Measurements from ENCODE around the gene ABCD2.
"Not testable (repeated sequence)": the region's sequence is repeated elsewhere in the genome, so short reads cannot be mapped to it uniquely, and the experiment has no call there.

The ABCD2 gene

DNA sequence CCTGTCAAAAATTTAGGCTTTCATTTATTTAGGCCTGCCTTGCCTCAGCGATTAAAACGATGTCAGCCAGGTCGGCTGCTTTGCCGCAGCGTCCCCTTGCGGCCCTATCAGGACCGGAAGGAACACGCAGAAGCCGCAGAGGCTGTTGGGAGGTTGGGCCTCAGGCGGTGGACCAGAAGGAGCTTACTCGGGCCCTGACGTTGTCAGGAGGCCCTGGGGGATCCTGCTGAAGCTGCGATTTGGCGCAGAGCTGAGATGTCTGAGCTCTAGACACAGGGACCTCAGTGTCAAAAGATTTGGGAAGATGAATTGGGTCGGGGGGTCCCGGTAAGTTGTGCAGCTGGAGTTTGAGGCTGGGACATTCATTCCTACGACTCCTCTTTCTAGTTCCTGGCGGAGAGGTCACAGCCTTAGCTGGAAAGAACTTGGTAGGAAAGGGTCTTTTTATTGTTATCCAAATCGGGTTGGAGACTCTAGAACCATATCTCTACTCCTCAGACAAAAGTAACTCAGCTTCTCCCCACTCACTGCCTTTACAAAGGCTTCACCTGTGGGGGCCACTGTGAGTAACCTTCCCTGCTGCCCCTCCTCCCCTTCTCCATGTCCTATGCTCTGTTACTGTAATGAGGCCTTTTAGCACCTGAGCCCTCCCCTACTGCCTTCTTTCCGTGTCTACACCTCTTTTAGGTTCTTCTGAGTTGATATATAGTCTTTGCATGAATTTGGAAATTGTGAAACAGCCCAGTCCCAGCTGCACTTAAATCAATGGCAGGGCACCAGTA, 6.6 kb upstream of the ABCD2 start:
- no peaks in the 10 kb centered on the region for H3K36me3 ChIP-seq
- TF ChIP-seq, protein P1, sequence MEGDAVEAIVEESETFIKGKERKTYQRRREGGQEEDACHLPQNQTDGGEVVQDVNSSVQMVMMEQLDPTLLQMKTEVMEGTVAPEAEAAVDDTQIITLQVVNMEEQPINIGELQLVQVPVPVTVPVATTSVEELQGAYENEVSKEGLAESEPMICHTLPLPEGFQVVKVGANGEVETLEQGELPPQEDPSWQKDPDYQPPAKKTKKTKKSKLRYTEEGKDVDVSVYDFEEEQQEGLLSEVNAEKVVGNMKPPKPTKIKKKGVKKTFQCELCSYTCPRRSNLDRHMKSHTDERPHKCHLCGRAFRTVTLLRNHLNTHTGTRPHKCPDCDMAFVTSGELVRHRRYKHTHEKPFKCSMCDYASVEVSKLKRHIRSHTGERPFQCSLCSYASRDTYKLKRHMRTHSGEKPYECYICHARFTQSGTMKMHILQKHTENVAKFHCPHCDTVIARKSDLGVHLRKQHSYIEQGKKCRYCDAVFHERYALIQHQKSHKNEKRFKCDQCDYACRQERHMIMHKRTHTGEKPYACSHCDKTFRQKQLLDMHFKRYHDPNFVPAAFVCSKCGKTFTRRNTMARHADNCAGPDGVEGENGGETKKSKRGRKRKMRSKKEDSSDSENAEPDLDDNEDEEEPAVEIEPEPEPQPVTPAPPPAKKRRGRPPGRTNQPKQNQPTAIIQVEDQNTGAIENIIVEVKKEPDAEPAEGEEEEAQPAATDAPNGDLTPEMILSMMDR (IDR thresholded peaks at IDR 0.05), result no peak
- H3K9me3 ChIP-seq, result no peaks in the 10 kb centered on the region
- no peak overlapping the region for H3K4me3 ChIP-seq (ENCODE audit: low read depth in 1 of 2, low read length in 1 of 2)
- H3K27ac ChIP-seq, result no peak overlapping the region
- no peaks in the 10 kb centered on the region for H3K27me3 ChIP-seq
- no peaks in the 10 kb centered on the region for H3K4me1 ChIP-seq (ENCODE audit: control insufficient read depth in 1 of 2, insufficient read depth in 1 of 2, low read depth in 1 of 2, low read length in 1 of 2)

DNA sequence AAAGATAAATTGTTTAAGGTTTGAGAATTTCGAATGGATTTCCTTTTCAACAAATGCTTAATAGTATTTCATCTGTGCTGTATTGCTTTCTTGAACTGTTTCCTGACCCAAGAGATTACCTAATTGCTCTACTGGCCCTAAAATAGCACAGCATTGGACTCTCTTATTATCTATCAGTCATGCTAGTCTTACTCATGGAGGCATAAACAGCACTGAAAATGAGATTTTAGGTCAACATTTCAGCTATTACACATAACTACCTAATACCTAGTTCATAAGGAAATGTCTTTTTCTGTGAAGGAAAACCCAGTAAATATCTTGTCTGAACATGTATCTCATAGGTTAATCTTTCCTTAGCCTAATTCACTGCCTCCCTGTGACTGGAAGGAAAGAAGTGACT, 4.3 kb upstream of the ABCD2 start:
- TF ChIP-seq, protein P1 (IDR thresholded peaks at IDR 0.05), result no peak
- no peak overlapping the region for H3K27ac ChIP-seq
- H3K27me3 ChIP-seq, result peaks cover 17% of the 10 kb centered on the region
- no peaks in the 10 kb centered on the region for H3K4me1 ChIP-seq (ENCODE audit: control insufficient read depth in 1 of 2, insufficient read depth in 1 of 2, low read depth in 1 of 2, low read length in 1 of 2)
- no peaks in the 10 kb centered on the region for H3K36me3 ChIP-seq
- no peaks in the 10 kb centered on the region for H3K9me3 ChIP-seq
- no peak overlapping the region for H3K4me3 ChIP-seq (ENCODE audit: low read depth in 1 of 2, low read length in 1 of 2)

DNA sequence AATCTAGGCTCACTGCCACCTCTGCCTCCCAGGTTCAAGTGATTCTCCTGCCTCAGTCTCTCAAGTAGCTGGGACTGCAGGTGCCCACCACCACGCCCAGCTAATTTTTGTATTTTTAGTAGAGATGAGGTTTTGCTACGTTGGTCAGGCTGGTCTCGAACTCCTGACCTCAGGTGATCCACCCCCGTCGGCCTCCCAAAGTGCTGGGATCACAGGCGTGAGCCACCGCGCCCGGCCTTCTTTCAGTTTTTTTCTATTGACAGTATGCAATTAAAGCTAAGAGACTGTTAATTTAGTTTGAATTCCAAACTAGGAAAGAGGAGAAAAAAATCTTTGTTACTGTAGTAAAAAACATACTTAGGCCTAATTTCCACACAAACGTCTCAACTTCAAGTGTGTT, 3.6 kb upstream of the ABCD2 start:
- H3K27ac ChIP-seq; H3K4me1 ChIP-seq (ENCODE audit: control insufficient read depth in 1 of 2, insufficient read depth in 1 of 2, low read depth in 1 of 2, low read length in 1 of 2): not testable (repeated sequence)
- peaks cover 18% of the 10 kb centered on the region for H3K27me3 ChIP-seq

DNA sequence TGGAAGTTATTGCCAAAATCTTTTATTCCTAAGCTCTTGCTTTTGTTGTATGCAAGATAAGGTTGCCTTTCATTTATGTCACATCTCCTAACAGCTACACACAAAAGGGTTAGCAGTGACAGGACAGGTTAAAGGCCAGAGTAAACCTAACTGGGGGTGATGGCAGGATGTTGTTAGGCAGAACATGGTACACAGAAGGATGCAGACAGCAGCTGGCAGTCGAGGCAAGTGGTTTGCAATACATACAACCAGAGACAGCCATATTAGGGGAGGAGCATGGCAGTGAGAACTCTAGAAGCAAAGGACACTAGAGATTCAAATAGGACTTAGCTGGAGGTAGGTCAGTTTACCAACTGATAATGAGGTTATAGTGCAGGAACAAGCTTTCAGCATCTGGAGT, 2.7 kb upstream of the ABCD2 start:
- Histone ChIP-seq H3K36me3 (no peaks in the 10 kb centered on the region), H3K4me1 (ENCODE audit: control insufficient read depth in 1 of 2, insufficient read depth in 1 of 2, low read depth in 1 of 2, low read length in 1 of 2) (no peaks in the 10 kb centered on the region), H3K27me3 (peaks cover 18% of the 10 kb centered on the region), H3K9me3 (no peaks in the 10 kb centered on the region), H3K27ac (no peak overlapping the region), H3K4me3 (ENCODE audit: low read depth in 1 of 2, low read length in 1 of 2) (no peak overlapping the region)
- TF ChIP-seq, protein P1 (IDR thresholded peaks at IDR 0.05), result no peak

More for the DNA sequence above, 3.6 kb upstream of the ABCD2 start:
- not testable (repeated sequence) for H3K36me3 ChIP-seq; H3K4me3 ChIP-seq (ENCODE audit: low read depth in 1 of 2, low read length in 1 of 2); H3K9me3 ChIP-seq

DNA sequence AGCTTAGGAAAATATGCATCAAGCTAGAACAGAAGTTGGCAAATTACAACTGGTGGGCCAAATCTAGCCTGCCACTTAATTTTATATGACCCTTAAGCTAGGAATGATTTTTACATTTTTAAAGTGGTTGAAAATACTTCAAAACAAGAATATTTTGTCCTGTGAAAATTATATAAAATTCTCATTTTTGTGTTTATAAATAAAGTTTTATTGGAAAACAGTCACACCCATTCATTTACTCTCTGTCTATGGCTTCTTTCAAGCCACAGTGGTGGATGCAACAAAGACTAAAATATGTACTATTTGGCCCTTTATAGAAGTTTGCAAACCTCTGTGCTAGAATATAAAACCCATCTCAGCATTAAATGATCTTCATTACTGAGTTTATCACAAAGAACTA, 2.1 kb upstream of the ABCD2 start:
- Histone ChIP-seq H3K9me3 (no peaks in the 10 kb centered on the region), H3K27me3 (peaks cover 18% of the 10 kb centered on the region), H3K36me3 (no peaks in the 10 kb centered on the region), H3K27ac (no peak overlapping the region), H3K4me1 (ENCODE audit: control insufficient read depth in 1 of 2, insufficient read depth in 1 of 2, low read depth in 1 of 2, low read length in 1 of 2) (no peaks in the 10 kb centered on the region), H3K4me3 (ENCODE audit: low read depth in 1 of 2, low read length in 1 of 2) (no peak overlapping the region)
- TF ChIP-seq, protein P1 (IDR thresholded peaks at IDR 0.05), result no peak

Measured in neutrophil (primary cell).